MM.1S (cell line): Measurements from ENCODE around the gene LTBP4.
"Not testable (repeated sequence)": the region's sequence is repeated elsewhere in the genome, so short reads cannot be mapped to it uniquely, and the experiment has no call there.

Source experiments
- DNase-seq: peaks from one replicate; pipeline ENCODE4 v3.0.0-alpha.2; 2015
- H2AFZ ChIP-seq: fragments of 300-600 bp; sonication (generic); 2 replicates; pipeline ENCODE4 v1.6.0; 2016; ENCODE audit warnings: antibody characterized with exemption, low read length
- H3F3A ChIP-seq: fragments of 300-600 bp; sonication (generic); 2 replicates; pipeline ENCODE4 v1.6.1; 2016; ENCODE audit warnings: mild to moderate bottlenecking, antibody characterized with exemption, low read length, moderate library complexity, mixed read lengths; ENCODE audit not compliant: insufficient read depth
- H3K27ac ChIP-seq: fragments of 300-600 bp; sonication (generic); 2 replicates; pipeline ENCODE4 v1.5.1; 2016; ENCODE audit warnings: mild to moderate bottlenecking, low read length
- H3K27me3 ChIP-seq: fragments of 300-600 bp; sonication (generic); replicated peaks from 2 replicates; pipeline ENCODE4 v1.6.0; 2016; ENCODE audit warnings: low read length; ENCODE audit not compliant: insufficient read depth
- H3K36me3 ChIP-seq: fragments of 300-600 bp; sonication (generic); replicated peaks from 2 replicates; pipeline ENCODE4 v1.6.1; 2016; ENCODE audit warnings: mild to moderate bottlenecking, low read length, mixed read lengths; ENCODE audit not compliant: insufficient read depth
- H3K4me1 ChIP-seq: fragments of 300-600 bp; sonication (generic); 2 replicates; pipeline ENCODE4 v1.6.1; 2016; ENCODE audit warnings: low read length, mixed read lengths
- H3K4me2 ChIP-seq: fragments of 300-600 bp; sonication (generic); 2 replicates; pipeline ENCODE4 v1.6.0; 2016; ENCODE audit warnings: low read depth, low read length
- H3K4me3 ChIP-seq: fragments of 300-600 bp; sonication (generic); 2 replicates; pipeline ENCODE4 v1.5.1; 2016; ENCODE audit warnings: low read length, mixed read lengths
- H3K79me2 ChIP-seq: fragments of 300-600 bp; sonication (generic); 2 replicates; pipeline ENCODE4 v1.6.1; 2016; ENCODE audit warnings: mixed run types, low read length, mixed read lengths
- H3K9ac ChIP-seq: fragments of 300-600 bp; sonication (generic); 2 replicates; pipeline ENCODE4 v1.6.1; 2016; ENCODE audit warnings: low read length, mixed read lengths
- H3K9me2 ChIP-seq: fragments of 300-600 bp; sonication (generic); replicated peaks from 2 replicates; pipeline ENCODE4 v1.6.1; 2016; ENCODE audit warnings: mild to moderate bottlenecking, low read length, mixed read lengths; ENCODE audit not compliant: insufficient read depth
- H3K9me3 ChIP-seq: fragments of 300-600 bp; sonication (generic); replicated peaks from 2 replicates; pipeline ENCODE4 v1.6.1; 2016; ENCODE audit warnings: mild to moderate bottlenecking, low read length, mixed read lengths; ENCODE audit not compliant: insufficient read depth
- H4K20me1 ChIP-seq: fragments of 300-600 bp; sonication (generic); 2 replicates; pipeline ENCODE4 v1.6.1; 2016; ENCODE audit warnings: mild to moderate bottlenecking, low read length, moderate library complexity, mixed read lengths; ENCODE audit not compliant: insufficient read depth
- EZH2 ChIP-seq: fragments of 300-600 bp; sonication (generic); optimal IDR thresholded peaks from 2 replicates; pipeline ENCODE3; 2017; ENCODE audit warnings: low read depth, mild to moderate bottlenecking, antibody characterized with exemption, low read length, mixed read lengths
- EZH2phosphoT487 ChIP-seq: fragments of 300-600 bp; sonication (generic); IDR thresholded peaks from 2 replicates; pipeline ENCODE4 v1.6.1; 2018; ENCODE audit warnings: antibody characterized with exemption, low read length
- TF ChIP-seq, protein P1 (sequence below): fragments of 300-600 bp; sonication (generic); IDR thresholded peaks from 2 replicates; pipeline ENCODE4 v1.5.1; 2016; ENCODE audit warnings: antibody characterized with exemption, low read length, mixed read lengths

The LTBP4 gene

GRCh38 chr19:40623403-40624251, 22.5 kb downstream of the LTBP4 start:
- no peaks in the 10 kb centered on the region for H3K79me2 ChIP-seq
- no peaks in the 10 kb centered on the region for H3F3A ChIP-seq
- no peak overlapping the region for H2AFZ ChIP-seq
- H4K20me1 ChIP-seq = no peaks in the 10 kb centered on the region
- H3K27me3 ChIP-seq = no peaks in the 10 kb centered on the region
- no peak overlapping the region for H3K9ac ChIP-seq
- H3K9me2 ChIP-seq = no peaks in the 10 kb centered on the region
- H3K4me3 ChIP-seq = no peak overlapping the region
- no peak for DNase-seq
- no peaks in the 10 kb centered on the region for H3K9me3 ChIP-seq
- no peaks in the 10 kb centered on the region for H3K36me3 ChIP-seq
- no peak overlapping the region for H3K27ac ChIP-seq
- no peaks in the 10 kb centered on the region for H3K4me1 ChIP-seq
- no peak for TF ChIP-seq EZH2phosphoT487
- no peak for TF ChIP-seq EZH2
- TF ChIP-seq, protein P1, sequence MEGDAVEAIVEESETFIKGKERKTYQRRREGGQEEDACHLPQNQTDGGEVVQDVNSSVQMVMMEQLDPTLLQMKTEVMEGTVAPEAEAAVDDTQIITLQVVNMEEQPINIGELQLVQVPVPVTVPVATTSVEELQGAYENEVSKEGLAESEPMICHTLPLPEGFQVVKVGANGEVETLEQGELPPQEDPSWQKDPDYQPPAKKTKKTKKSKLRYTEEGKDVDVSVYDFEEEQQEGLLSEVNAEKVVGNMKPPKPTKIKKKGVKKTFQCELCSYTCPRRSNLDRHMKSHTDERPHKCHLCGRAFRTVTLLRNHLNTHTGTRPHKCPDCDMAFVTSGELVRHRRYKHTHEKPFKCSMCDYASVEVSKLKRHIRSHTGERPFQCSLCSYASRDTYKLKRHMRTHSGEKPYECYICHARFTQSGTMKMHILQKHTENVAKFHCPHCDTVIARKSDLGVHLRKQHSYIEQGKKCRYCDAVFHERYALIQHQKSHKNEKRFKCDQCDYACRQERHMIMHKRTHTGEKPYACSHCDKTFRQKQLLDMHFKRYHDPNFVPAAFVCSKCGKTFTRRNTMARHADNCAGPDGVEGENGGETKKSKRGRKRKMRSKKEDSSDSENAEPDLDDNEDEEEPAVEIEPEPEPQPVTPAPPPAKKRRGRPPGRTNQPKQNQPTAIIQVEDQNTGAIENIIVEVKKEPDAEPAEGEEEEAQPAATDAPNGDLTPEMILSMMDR = no peak
- no peak overlapping the region for H3K4me2 ChIP-seq

- H3K36me3 ChIP-seq, H4K20me1 ChIP-seq, H3K79me2 ChIP-seq, H3K27ac ChIP-seq, H3K4me2 ChIP-seq, H3K9ac ChIP-seq, H3K4me1 ChIP-seq, H3K27me3 ChIP-seq, H3K9me3 ChIP-seq, DNase-seq, H3F3A ChIP-seq, H3K9me2 ChIP-seq, H2AFZ ChIP-seq, H3K4me3 ChIP-seq: not testable (repeated sequence)
Measured at GRCh38 chr19:40624369-40625153, 23.4 kb downstream of the LTBP4 start.

DNA sequence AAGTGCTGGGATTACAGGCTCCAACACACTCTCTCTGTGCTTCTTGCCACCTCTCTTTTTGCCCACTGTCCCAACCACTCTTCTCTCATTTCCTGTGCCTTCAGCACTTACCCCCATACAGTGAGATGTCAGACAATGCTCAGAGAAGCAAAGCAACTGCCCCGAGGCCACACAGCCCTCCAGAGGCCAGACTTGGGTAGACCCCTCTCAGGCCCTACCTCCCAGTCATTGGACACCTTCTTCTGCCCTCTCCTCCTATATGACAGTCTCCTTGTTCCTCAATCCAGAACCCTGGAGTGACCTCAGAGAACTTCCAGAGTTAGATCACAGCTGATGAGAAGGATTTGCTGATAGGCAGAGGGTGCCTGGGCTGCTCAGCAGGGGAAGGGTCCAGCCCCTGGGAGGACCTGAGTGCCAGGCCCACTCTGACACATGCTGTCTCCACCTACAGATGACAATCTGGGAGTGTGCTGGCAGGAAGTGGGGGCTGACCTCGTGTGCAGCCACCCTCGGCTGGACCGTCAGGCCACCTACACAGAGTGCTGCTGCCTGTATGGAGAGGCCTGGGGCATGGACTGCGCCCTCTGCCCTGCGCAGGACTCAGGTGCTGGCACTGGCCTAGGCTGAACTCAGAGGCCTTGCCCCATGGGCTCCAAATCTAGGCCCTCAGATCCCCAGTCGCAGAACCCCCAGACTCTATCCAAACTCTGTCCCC, 24.4 kb downstream of the LTBP4 start:
- DNase-seq = no peak
- Histone ChIP-seq H3K4me3 (no peak overlapping the region), H3K4me1 (no peaks in the 10 kb centered on the region), H3K79me2 (no peaks in the 10 kb centered on the region), H3K9me3 (no peaks in the 10 kb centered on the region), H3K27ac (no peak overlapping the region), H3K9me2 (no peaks in the 10 kb centered on the region), H4K20me1 (no peaks in the 10 kb centered on the region), H3K9ac (no peak overlapping the region), H2AFZ (no peak overlapping the region), H3F3A (no peaks in the 10 kb centered on the region), H3K27me3 (no peaks in the 10 kb centered on the region), H3K36me3 (no peaks in the 10 kb centered on the region), H3K4me2 (no peak overlapping the region)
- TF ChIP-seq EZH2phosphoT487 = no peak
- TF ChIP-seq EZH2 = no peak
- TF ChIP-seq, protein P1 = no peak
